Measurements from ENCODE around the gene CAMTA1.

The CAMTA1 gene

GRCh38 chr1:7518411-7518810 lies 733.2 kb downstream of the CAMTA1 start:
- TF ChIP-seq CTCF (IDR thresholded peaks at IDR 0.05; ENCODE audit: low read length), result no peak
- no peak for TF ChIP-seq EZH2 (optimal IDR thresholded peaks at IDR 0.05; ENCODE audit: low read depth, low read length)
- no peak for TF ChIP-seq EZH2phosphoT487 (IDR thresholded peaks at IDR 0.05; ENCODE audit: low read length)
- H3K4me1 ChIP-seq (ENCODE audit: low read length), result no peaks in the 10 kb centered on the region
- no peak overlapping the region for H3K9ac ChIP-seq (ENCODE audit: low read length)
- no peaks in the 10 kb centered on the region for H3K9me3 ChIP-seq (replicated peaks; ENCODE audit: insufficient read depth, low read length)
- DNase-seq, result no peak
- no peaks in the 10 kb centered on the region for H3K9me2 ChIP-seq (replicated peaks; ENCODE audit: insufficient read depth, low read length)
- H3K27me3 ChIP-seq (replicated peaks; ENCODE audit: insufficient read depth, low read length), result peaks cover 92% of the 10 kb centered on the region
- H3K4me3 ChIP-seq (ENCODE audit: low read length), result no peak overlapping the region
- no peak overlapping the region for H3K27ac ChIP-seq (ENCODE audit: low read length)
- no peaks in the 10 kb centered on the region for H4K20me1 ChIP-seq (ENCODE audit: insufficient read depth, low read length)
- no peaks in the 10 kb centered on the region for H3K36me3 ChIP-seq (replicated peaks; ENCODE audit: insufficient read depth, low read length)
- H2AFZ ChIP-seq (ENCODE audit: low read length), result no peak overlapping the region
- no peaks in the 10 kb centered on the region for H3F3A ChIP-seq (ENCODE audit: insufficient read depth, low read length)
- no peak overlapping the region for H3K4me2 ChIP-seq (ENCODE audit: low read depth, low read length)
- H3K79me2 ChIP-seq (ENCODE audit: low read length), result no peaks in the 10 kb centered on the region

GRCh38 chr1:7519181-7519860 lies 734.1 kb downstream of the CAMTA1 start:
- peaks cover 91% of the 10 kb centered on the region for H3K27me3 ChIP-seq (replicated peaks; ENCODE audit: insufficient read depth, low read length)
- no peaks in the 10 kb centered on the region for H3K36me3 ChIP-seq (replicated peaks; ENCODE audit: insufficient read depth, low read length)

GRCh38 chr1:7519861-7520395 lies 734.7 kb downstream of the CAMTA1 start:
- no peak for DNase-seq
- no peak for TF ChIP-seq CTCF (IDR thresholded peaks at IDR 0.05; ENCODE audit: low read length)
- TF ChIP-seq EZH2phosphoT487 (IDR thresholded peaks at IDR 0.05; ENCODE audit: low read length), result no peak
- TF ChIP-seq EZH2 (optimal IDR thresholded peaks at IDR 0.05; ENCODE audit: low read depth, low read length), result no peak

More at GRCh38 chr1:7519181-7519860, 734.1 kb downstream of the CAMTA1 start:
- no peaks in the 10 kb centered on the region for H3K4me1 ChIP-seq (ENCODE audit: low read length)
- H3F3A ChIP-seq (ENCODE audit: insufficient read depth, low read length), result no peaks in the 10 kb centered on the region
- H3K79me2 ChIP-seq (ENCODE audit: low read length), result no peaks in the 10 kb centered on the region
- DNase-seq, result no peak
- H3K9me2 ChIP-seq (replicated peaks; ENCODE audit: insufficient read depth, low read length), result no peaks in the 10 kb centered on the region
- no peak overlapping the region for H3K9ac ChIP-seq (ENCODE audit: low read length)
- no peak for TF ChIP-seq EZH2phosphoT487 (IDR thresholded peaks at IDR 0.05; ENCODE audit: low read length)
- no peak for TF ChIP-seq EZH2 (optimal IDR thresholded peaks at IDR 0.05; ENCODE audit: low read depth, low read length)
- TF ChIP-seq CTCF (IDR thresholded peaks at IDR 0.05; ENCODE audit: low read length), result no peak
- no peak overlapping the region for H3K4me3 ChIP-seq (ENCODE audit: low read length)
- H3K9me3 ChIP-seq (replicated peaks; ENCODE audit: insufficient read depth, low read length), result no peaks in the 10 kb centered on the region
- H3K27ac ChIP-seq (ENCODE audit: low read length), result no peak overlapping the region
- no peak overlapping the region for H3K4me2 ChIP-seq (ENCODE audit: low read depth, low read length)
- H4K20me1 ChIP-seq (ENCODE audit: insufficient read depth, low read length), result no peaks in the 10 kb centered on the region
- H2AFZ ChIP-seq (ENCODE audit: low read length), result no peak overlapping the region

More at GRCh38 chr1:7519861-7520395, 734.7 kb downstream of the CAMTA1 start:
- H3K9me2 ChIP-seq (replicated peaks; ENCODE audit: insufficient read depth, low read length), result no peaks in the 10 kb centered on the region
- no peaks in the 10 kb centered on the region for H3K4me1 ChIP-seq (ENCODE audit: low read length)
- no peak overlapping the region for H2AFZ ChIP-seq (ENCODE audit: low read length)
- no peak overlapping the region for H3K4me2 ChIP-seq (ENCODE audit: low read depth, low read length)
- H3K27me3 ChIP-seq (replicated peaks; ENCODE audit: insufficient read depth, low read length), result peaks cover 92% of the 10 kb centered on the region
- no peaks in the 10 kb centered on the region for H3K79me2 ChIP-seq (ENCODE audit: low read length)
- H4K20me1 ChIP-seq (ENCODE audit: insufficient read depth, low read length), result no peaks in the 10 kb centered on the region
- H3K9ac ChIP-seq (ENCODE audit: low read length), result no peak overlapping the region
- no peaks in the 10 kb centered on the region for H3F3A ChIP-seq (ENCODE audit: insufficient read depth, low read length)
- H3K27ac ChIP-seq (ENCODE audit: low read length), result no peak overlapping the region
- H3K9me3 ChIP-seq (replicated peaks; ENCODE audit: insufficient read depth, low read length), result no peaks in the 10 kb centered on the region
- H3K4me3 ChIP-seq (ENCODE audit: low read length), result no peak overlapping the region
- no peaks in the 10 kb centered on the region for H3K36me3 ChIP-seq (replicated peaks; ENCODE audit: insufficient read depth, low read length)
